ENCODE measurements around the gene IGSF6. TPM values are rescaled to one million over a fixed set of nuclear protein-coding genes. Genes with fewer than 3 reads are reported as not detected.
"Not testable (repeated sequence)": the region's sequence is repeated elsewhere in the genome, so short reads cannot be mapped to it uniquely, and the experiment has no call there.

Gene IGSF6
- total RNA-seq, 1 donor from 2014 or later, result not detected

DNA sequence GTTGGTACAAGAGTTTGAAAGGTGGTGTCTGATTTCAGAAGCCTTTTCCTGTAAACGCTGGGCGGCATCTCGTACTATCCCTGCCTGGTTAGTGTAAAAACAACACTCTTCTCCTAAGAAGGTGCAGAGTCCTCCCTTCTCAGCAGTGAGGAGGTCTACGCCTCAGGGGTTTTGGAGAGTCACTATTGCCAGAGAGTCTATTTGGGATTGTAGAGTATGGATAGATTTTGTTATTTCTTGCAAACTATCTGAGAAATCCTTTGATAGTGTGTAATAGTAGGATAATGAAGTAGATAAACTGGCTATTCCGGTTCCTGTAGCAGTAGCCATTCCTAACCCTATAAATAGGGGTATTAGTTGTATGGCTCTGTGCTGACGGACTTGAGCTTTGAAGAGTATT lies 21.5 kb downstream of the IGSF6 start:
- not testable (repeated sequence) for DNase-seq (ENCODE audit: extremely low read depth, low read depth, low spot score)

DNA sequence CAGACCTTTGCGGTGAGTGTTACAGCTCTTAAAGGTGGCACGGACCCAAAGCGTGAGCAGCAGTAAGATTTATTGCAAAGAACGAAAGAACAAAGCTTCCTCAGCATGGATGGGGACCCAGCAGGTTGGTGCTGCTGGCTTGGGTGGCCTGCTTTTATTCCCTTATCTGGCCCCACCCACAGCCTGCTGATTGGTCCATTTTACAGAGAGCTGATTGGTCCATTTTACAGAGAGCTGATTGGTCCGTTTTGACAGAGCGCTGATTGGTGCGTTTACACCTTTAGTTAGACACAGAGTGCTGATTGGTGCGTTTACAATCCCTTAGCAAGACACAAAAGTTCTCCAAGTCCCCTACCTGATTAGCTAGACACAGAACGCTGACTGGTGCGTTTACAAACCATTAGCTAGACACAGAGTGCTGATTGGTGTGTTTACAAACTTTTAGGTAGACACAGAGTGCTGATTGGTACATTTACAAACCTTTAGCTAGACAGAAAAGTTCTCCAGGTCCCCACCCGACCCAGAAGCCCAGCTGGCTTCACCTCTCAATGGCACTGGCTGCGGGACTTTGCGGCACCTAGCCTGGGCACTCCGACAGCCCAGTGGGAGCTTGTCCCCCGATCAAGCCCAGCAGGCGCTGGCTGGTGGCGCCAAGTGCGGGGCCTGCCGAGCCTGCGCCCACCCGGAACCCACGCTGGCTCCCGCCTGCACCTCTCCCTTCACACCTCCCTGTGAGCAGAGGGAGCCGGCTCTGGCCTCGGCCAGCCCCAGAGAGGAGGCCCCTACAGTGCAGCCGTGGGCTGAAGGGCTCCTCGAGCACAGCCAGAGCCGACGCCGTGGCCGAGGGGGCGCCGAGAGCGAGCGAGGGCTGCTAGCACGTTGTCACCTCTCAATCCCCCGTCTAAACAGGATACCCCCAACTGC lies 22.5 kb downstream of the IGSF6 start:
- not testable (repeated sequence) for DNase-seq (ENCODE audit: extremely low read depth, low read depth, low spot score)

DNA sequence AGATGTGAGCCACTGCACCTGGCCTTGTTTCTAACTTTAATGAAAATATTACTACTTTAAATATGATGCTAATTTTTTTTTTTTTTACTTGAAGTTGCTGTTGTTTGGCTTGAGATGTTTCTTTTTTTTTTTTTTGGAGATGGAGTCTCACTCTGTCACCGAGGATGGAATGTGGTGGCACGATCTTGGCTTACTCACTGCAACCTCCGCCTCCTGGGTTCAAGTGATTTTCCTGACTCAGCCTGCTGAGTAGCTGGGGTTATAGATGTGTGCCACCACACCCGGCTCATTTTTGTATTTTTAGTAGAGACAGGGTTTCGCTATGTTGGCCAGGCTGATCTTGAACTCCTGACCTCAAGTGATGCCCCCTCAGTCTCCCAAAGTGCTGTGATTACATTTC lies 23.6 kb downstream of the IGSF6 start:
- no peak for DNase-seq (ENCODE audit: extremely low read depth, low read depth, low spot score)

DNA sequence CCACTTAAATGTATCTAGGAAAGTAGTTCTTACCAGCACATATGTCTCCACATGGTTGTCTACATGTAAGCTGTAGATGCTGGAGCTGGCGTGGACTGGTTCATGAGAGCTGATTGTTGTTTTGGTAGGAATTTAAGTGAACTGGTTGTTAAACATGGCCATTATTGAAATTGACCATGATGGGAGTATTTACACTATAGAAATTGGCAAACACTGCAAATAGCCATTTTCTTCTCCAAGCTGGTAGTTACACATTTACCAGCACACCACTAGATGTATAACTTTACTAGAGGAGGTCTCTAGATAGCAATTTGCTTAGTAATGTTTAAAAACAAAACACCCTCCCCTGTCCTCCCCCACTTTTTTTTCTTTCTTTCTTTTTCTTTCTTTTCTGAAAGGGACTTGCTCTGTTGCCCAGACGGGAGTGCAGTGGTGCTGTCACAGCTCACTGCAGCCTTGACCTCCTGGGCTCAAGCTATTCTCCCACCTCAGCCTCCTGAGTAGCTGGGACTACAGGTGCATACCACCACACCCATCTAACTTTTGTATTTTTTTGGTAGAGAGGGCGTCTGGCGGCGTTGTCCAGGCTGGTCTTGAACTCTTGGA lies 24.2 kb downstream of the IGSF6 start:
- DNase-seq (ENCODE audit: extremely low read depth, low read depth, low spot score), result no peak

DNA sequence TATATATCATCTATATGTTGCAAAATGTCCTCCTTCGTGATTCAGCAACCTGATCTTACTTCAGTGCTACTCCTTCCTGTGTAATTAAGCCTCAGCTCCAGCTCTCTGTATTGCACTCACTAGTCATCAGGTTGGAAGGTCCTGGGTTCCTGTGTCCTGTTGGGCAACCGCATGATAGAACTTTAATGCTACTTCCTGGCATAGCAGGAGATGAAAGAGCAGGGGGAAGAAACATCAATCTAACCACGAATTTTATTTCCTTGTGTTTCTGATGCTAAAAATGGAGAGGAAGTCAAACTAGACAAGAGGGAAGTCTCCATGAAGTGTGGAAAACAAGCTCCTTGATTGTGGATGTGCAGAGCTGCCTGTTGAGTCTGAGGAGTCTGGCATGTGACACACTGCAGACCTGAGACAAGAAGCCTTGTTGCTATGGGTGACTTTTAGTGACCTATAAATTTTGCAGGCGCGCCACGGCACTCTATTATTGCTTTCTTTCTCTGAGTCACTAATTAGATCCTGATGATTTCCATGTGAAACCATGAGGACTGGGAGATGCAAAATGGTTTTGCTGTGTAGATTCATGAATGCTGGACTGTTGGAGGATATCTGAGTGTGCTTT lies 25.6 kb downstream of the IGSF6 start:
- DNase-seq (ENCODE audit: extremely low read depth, low read depth, low spot score), result peak; percentile 47

DNA sequence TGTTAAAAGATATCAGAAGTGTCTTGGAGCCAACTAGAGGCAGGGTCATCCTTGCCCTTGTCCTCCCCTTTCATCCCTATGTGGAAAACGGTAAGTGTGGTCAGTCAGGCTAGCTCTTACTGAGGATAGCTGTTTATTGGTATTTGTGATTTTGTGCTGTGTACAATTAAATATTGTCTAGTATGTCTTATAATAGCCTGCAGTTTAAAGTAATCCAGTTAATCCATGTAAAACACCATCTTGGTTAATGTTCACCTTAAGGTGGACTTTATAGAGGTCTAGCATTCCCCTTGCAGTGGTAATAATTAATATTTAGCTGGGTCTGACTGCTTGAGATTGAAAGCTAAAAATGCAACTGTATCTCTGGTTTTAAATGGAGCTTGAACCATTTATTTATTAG lies 27.4 kb downstream of the IGSF6 start:
- DNase-seq (ENCODE audit: extremely low read depth, low read depth, low spot score), result no peak

DNA sequence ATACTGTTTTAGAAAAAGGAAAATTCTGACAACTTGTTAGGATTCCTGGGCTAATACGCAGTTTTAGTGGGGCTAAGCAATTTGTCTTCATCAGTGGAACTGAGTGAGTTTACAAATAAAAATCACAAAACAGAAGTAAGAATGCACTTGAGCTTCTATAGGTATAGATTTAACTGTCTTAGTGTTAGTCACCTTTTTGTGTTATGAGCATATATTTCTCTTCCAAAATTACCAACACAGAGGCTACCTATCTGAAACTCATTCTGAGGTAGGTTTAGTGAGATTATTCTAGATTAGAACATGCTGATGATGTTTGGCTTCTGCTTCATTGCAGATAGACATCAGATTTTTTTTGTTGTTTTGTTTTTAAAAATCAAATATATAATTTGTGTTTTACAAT lies 29.9 kb downstream of the IGSF6 start:
- no peak for DNase-seq (ENCODE audit: extremely low read depth, low read depth, low spot score)

DNA sequence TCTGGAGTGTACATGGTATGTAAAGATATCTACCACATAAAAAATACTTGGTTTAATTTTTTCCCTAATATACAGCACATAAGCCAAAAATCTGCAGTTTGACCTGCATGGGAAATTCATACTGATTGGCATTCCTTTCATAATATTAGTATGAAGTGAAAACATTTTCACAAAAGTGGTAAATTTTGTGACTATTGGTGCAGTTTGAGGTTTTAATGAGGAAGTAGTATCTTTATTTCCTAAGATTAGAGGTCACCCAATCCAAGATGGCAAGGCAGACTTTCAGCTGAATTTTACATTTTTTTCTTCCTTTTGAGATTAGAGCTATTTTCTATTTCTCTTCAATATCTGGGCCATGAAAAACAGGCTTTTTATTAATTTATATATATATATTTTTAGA lies 31.8 kb downstream of the IGSF6 start:
- DNase-seq (ENCODE audit: extremely low read depth, low read depth, low spot score), result no peak

DNA sequence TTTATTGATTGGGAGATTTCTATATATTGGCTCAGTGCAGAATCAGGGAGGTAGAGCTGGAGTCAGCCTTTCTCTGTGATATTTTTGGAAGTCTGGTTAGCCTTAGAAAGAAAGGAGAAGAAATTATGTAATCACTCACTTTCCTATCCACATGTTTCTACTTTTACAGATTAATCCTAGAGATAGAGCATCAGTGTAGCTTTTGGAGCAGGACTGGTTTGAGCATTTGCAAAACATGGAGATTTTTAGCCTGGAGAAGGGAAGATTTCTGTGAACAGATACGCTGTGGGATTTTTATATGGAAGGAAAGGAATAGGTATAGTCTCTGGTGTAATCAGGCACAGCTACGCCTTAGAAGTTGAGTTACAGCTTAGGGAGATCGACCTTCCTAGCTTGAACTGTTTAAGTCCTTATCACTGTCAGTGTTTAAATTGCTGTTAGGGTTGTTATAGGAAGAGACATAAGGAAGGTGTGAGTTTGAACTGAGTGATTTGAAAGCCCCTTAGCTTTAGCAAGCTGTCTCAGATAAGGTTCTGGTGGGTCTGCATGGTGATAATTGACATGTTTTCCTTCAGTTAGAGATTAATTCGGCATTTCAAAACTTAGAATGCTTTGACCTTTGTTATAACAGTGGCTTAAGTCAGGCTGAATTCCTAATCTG lies 32.5 kb downstream of the IGSF6 start:
- DNase-seq (ENCODE audit: extremely low read depth, low read depth, low spot score), result no peak

DNA sequence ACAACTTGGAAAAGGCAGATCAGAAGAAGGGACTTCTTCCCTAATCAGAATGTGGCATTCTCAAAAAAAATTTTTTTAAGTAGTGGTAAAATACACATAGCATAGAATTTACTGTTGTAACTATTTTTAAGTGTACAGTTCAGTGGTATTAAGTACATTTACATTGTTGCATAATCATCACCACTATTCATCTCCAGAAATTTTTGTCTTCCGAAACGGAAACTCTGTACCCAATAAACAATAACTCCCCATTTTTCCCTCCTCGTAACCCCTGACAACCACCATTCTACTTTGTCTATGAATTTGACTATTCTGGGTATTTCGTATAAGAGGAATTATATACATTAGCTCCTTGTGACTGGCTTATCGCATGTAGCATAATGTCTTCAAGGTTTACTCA lies 34.1 kb downstream of the IGSF6 start:
- no peak for DNase-seq (ENCODE audit: extremely low read depth, low read depth, low spot score)

DNA sequence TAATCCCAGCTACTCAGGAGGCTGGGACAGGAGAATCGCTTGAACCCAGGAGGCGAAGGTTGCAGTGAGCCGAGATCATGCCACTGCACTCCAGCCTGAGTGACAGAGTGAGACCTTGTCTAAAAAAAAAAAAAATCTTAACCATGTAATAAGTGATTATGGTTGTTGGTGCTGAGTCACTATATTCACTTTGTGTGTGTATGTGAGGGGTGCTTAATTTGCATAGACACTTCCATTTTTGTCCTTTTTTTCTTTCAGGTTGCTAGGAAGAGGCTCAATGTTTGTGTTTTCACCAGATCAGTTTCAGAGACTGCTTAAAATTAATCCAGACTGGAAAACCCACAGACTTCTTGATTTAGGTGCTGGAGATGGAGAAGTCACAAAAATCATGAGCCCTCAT lies 34.8 kb downstream of the IGSF6 start:
- DNase-seq (ENCODE audit: extremely low read depth, low read depth, low spot score), result no peak

DNA sequence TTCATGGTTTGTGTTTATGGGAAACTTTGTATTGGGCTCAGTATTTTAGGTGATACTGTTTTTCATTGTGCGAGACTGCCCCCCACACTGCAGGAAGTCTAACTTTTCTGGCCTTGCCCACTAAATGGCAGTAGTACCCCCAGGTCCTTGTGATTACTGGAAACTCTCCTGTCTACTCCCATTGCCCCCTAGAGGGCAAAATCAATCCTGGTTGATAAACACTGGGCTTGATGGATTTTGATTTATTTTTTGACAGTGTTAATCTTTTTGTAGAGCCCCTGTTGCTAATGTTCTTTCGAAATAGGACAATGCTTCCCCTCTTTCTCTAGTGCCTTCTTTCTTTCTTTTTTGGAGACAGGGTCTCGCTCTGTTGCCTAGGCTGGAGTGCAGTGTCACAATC lies 37.5 kb downstream of the IGSF6 start:
- no peak for DNase-seq (ENCODE audit: extremely low read depth, low read depth, low spot score)

DNA sequence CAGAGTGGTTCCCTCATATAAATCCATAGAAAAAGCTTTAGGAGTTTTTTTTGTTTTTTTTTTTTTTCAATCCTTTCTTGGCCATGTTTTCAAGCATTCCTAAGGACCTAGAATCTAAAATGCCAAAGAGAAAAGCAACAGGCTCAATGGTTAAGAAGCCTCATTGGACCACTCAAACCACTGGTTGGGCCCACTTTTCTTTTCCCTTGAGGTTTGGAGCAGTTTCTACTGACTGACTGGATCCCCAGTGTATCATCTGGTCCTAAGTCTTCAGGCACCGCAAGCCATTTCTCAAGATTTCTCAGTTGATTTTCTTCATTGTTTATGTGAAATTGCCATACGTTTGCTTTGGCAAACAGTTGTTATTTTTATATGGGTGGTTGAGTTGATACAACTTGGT lies 38.6 kb downstream of the IGSF6 start:
- DNase-seq (ENCODE audit: extremely low read depth, low read depth, low spot score), result no peak

DNA sequence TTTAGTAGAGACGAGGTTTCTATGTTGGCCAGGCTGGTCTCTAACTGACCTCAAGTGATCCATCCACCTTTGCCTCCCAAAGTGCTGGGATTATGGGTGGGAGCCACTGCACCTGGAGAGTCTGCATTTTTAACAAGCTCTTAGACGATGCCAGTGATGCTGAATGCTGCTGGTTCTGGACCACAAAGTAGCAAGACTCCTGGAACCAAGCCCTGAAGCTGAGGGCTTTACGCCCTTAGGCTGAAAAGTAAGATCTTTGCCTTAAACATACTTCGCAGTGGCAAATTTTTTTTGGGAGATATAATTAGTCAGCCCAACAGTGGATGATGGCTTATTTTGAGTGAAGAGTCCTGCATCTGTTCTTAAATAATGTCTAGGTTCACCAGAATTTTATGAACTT lies 39.0 kb downstream of the IGSF6 start:
- no peak for DNase-seq (ENCODE audit: extremely low read depth, low read depth, low spot score)

DNA sequence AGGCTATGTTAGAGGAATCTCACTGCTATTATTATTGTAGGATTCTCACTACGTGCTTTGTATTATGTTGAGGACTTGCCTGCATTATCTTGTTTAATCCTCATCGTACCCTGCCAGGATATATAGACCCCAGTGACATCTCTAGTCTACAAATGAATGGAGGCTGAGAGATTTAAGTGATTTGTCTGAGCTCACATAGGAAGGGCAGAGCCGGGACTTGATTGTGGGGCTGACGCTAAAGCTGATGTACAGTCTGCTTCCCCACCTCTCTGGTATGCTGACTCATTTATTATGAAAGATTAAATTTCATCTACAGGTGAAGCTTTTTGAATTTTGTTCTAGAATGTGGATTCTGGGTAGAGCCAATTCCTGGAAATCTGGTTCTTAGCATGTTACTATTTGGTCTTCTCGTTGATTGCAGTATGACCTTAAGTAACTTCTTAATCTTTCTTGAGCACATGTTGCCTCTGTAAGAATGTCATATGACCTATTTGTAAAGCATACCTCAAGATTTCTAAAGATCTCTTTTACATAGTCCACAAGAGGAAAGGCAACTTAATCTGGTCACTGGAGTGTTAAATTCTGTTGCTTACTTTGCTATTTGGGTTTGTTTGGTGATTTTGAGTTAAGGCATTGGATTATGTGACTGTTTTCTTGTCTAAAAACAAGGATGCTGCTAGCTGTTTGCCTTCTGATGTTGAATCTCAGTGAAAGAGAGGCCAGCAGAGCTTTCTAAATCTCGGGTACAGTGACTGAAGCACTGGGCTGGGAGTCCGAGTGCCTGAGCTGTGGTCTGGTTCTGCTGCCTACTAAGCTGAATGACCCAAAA lies 40.6 kb downstream of the IGSF6 start:
- DNase-seq (ENCODE audit: extremely low read depth, low read depth, low spot score), result no peak

DNA sequence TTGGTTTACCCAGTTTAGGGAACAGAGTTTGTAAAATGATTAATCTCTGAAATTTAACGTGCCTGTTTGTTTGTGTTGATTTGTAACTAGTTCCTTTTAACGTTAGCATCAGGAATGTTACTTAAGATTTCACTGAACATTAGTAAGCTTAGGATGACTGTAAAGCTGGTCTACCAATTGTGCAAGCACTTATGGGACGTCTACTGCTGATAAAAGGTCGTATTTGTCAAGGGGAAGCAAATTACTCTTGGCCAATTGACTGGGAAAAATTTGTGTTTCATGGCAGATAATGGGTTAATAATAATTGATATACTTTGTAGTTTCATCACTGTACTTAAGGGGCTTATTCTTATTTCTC lies 41.2 kb downstream of the IGSF6 start:
- DNase-seq (ENCODE audit: extremely low read depth, low read depth, low spot score), result no peak

DNA sequence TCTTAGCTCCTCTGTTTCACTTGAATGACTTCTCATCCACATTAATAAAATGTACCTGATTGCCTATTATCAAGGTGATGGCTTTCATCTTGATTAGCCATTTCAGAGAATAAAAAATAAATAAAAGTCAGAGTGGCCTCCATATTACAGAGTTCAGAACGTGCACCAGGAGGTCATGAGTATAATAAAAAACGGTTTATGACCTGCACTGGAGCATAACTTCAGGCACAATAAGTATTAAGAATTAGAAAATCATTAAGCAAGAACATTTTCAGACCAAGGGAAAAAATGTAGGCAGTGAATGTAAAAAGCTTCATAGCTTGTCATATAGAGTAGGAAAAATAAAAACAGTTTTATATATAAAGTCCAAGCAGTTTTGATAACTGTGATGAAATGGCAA lies 41.6 kb downstream of the IGSF6 start:
- no peak for DNase-seq (ENCODE audit: extremely low read depth, low read depth, low spot score)

DNA sequence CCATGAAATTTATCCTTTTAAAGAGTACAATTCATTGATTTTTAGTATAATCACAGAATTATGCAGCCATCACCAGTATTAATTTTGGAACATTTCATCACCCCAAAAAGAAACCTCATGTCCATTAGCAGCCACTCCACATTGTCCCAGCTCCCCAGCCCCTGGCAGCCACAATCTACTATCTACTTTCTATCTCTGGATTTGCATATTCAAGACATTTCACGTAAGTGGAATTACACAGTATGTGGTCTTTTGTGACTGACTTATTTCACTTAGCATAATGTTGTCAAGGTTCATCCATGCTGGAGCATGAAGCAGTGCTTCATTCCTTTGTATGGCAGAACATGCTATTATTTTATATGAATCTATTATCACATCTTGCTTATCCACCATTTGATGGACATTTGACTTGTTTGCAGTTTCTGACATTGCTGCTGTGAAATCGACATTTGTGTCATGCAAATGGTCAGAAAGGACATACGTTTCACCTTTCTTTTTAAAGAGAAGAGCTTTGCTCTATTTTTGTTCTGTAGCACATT lies 42.3 kb downstream of the IGSF6 start:
- DNase-seq (ENCODE audit: extremely low read depth, low read depth, low spot score), result no peak

DNA sequence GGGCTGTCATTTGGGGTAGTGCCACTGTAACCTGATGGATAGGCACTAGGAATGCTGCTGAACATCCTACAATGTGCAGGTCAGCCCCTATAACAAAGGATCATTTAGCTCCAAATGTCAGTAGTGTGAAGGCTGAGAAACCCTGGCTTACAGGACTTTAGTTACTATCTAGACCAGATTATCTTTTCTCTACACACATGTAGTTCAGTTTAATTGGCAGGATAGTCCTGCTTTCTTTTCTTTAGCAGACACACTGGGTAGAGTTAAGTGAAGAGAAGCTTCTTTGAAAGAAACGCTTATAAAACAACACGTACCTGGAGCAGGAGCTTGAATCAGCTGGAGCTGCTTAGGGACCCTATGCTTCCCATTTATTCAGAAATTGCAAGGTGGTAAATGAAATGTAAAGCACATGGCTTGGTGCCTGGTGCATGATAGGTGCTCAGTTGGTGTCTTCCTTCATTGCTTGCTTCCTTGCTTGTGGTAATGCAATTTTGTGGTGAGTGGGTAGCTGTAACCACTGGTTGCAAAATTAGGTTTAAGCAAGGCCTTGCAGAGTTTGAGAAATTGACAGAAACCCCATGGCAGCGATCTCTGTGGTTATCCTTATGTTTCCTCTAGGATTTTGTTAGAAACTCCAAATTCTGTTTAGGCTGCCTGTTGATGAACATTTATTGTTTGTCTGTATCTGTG lies 43.6 kb downstream of the IGSF6 start:
- no peak for DNase-seq (ENCODE audit: extremely low read depth, low read depth, low spot score)

DNA sequence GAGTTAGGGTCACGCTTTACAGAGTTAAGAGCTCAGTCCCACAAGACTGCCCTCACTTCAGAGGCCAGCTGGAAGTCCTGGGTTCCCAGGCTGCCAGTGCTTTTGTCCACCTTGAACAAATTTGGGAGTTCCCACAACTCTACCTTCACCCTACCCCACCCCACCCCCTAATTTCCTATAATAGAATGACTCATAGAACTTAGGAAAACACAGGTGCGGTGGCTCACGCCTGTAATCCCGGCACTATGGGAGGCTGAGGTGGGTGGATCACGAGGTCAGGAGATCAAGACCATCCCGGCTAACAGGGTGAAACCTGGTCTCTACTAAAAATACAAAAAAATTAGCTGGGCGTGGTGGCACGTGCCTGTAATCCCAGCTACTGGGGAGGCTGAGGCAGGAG lies 46.6 kb downstream of the IGSF6 start:
- DNase-seq (ENCODE audit: extremely low read depth, low read depth, low spot score), result not testable (repeated sequence)

Data from glomerular endothelial cell (primary cell).